ENCODE results near the gene UBE2D3. TPM values are rescaled to one million over a fixed set of nuclear protein-coding genes. Genes with fewer than 3 reads are reported as not detected.
"Not testable (repeated sequence)": the region's sequence is repeated elsewhere in the genome, so short reads cannot be mapped to it uniquely, and the experiment has no call there.

The UBE2D3 gene
- total RNA-seq, 1 experiment from 2014 or later = 351 TPM

DNA sequence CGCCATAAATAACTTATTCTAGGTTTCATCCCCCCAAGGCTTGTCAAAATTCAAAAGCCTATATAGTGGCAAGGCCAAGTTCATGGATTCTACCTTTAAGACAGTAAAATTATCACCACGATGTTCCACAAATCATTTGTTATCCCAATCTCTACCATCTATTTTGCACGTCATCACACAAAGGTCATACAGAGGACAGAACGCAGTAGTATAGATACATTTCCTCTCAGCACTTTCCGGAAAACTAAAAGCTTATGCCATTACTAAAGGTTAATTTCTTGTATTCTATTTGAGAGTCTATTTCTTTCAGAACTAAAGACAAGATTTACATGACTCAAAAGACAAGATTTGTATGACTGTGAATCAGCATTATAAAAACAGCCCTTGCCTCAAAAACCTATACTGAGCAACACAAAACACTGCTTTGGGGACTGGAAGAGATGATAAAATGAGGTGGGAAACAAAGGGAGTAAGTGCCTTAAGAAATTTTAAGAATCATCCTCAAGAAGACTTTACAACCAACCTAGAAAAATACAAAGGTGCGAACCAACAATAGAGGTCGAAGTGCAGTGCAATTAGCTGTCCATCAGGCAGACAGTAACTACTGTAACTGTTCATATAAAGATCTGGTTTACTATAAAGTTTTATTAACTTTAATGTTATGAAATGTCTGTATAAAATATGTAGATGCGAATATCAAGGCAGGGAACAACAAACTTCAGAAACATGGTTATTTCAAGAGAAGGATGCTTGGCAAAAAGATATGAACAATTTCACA lies 7.6 kb downstream of the UBE2D3 start:
- peak overlapping the region; percentile 11 for H3K27ac Mint-ChIP-seq
- peak overlapping the region; percentile 35 for H3K4me3 Mint-ChIP-seq
- CTCF ChIA-PET = no interaction called here
- no peak for TF ChIP-seq ZNF121 (CRISPR knock-in tag; IDR thresholded peaks at IDR 0.05)
- no peak for TF ChIP-seq FOXJ3 (CRISPR knock-in tag; IDR thresholded peaks at IDR 0.05; ENCODE audit: borderline replicate concordance)
- peaks cover 19% of the 10 kb centered on the region for H3K36me3 Mint-ChIP-seq
- DNase-seq (ENCODE audit: low spot score) (no peak), ATAC-seq (no peak)
- H3K4me1 Mint-ChIP-seq = peaks cover 81% of the 10 kb centered on the region
- POLR2A ChIA-PET = interaction anchor here (0.6 to 3.7 kb wide), 3 partner anchors 8 to 34 kb away, joined by 3 to 18 read pairs (median 4); partner anchors contain the start of gene UBE2D3
- no peaks in the 10 kb centered on the region for H3K27me3 Mint-ChIP-seq (ENCODE audit: low read depth)
- no peaks in the 10 kb centered on the region for H3K9me3 Mint-ChIP-seq

DNA sequence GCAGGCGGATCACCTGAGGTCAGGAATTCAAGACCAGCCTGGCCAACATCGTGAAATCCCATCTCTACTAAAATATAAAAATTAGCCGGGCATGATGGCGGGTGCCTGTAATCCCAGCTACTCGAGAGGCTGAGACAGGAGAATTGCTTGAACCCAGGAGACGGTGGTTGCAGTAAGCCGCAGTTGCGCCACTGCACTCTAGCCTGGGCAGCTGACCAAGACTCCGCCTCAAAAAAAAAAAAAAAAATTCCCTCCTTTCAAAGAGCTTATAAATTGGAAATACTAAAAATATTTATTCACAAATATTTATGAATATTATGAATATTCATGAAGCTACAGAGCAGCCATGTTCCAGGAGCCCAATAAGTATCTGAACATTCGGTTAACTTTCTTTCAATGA lies 8.3 kb downstream of the UBE2D3 start:
- ChIA-PET POLR2A (interaction anchor here (0.6 to 3.7 kb wide), 3 partner anchors 9 to 33 kb away, joined by 3 to 18 read pairs (median 4); partner anchors contain the start of gene UBE2D3), CTCF (interaction anchor here (1.2 kb wide), 1 partner anchor 9 kb away, joined by 4 read pairs; no protein-coding TSS in a partner anchor)
- Mint-ChIP-seq H3K27ac (peak overlapping the region; percentile 83; the same call in 1 of the 2 replicates), H3K4me3 (peak overlapping the region; percentile 38; the same call in 1 of the 2 replicates), H3K36me3 (peaks cover 19% of the 10 kb centered on the region), H3K4me1 (peaks cover 81% of the 10 kb centered on the region)
- DNase-seq (ENCODE audit: low spot score); H3K9me3 Mint-ChIP-seq; ATAC-seq; H3K27me3 Mint-ChIP-seq (ENCODE audit: low read depth): not testable (repeated sequence)

GRCh38 chr4:102817613-102818268 lies 9.6 kb downstream of the UBE2D3 start:
- H3K36me3 Mint-ChIP-seq = peaks cover 7% of the 10 kb centered on the region
- TF ChIP-seq SMAD3 (CRISPR knock-in tag; IDR thresholded peaks at IDR 0.05; ENCODE audit: borderline replicate concordance) (no peak), NR1H2 (CRISPR knock-in tag; IDR thresholded peaks at IDR 0.05) (no peak), RORB (CRISPR knock-in tag; IDR thresholded peaks at IDR 0.05) (no peak), ARID4B (CRISPR knock-in tag; IDR thresholded peaks at IDR 0.05; ENCODE audit: borderline replicate concordance) (no peak), KAT7 (CRISPR knock-in tag; IDR thresholded peaks at IDR 0.05; ENCODE audit: borderline replicate concordance) (no peak), HMGA2 (CRISPR knock-in tag; IDR thresholded peaks at IDR 0.05) (no peak), ZNF532 (CRISPR knock-in tag; IDR thresholded peaks at IDR 0.05; ENCODE audit: borderline replicate concordance) (no peak), STAT6 (CRISPR knock-in tag; conservative IDR thresholded peaks at IDR 0.05; ENCODE audit: low read depth) (no peak), ZNF423 (CRISPR knock-in tag; IDR thresholded peaks at IDR 0.05) (no peak), ZNF416 (CRISPR knock-in tag; IDR thresholded peaks at IDR 0.05) (no peak)
- TF ChIP-seq, protein P1, sequence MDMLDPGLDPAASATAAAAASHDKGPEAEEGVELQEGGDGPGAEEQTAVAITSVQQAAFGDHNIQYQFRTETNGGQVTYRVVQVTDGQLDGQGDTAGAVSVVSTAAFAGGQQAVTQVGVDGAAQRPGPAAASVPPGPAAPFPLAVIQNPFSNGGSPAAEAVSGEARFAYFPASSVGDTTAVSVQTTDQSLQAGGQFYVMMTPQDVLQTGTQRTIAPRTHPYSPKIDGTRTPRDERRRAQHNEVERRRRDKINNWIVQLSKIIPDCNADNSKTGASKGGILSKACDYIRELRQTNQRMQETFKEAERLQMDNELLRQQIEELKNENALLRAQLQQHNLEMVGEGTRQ (CRISPR knock-in tag; IDR thresholded peaks at IDR 0.05) = no peak
- ChIA-PET POLR2A (interaction anchor here (0.8 to 3.7 kb wide), 2 partner anchors 10 to 57 kb away, joined by 3 to 18 read pairs; partner anchors contain the start of genes MANBA and UBE2D3), CTCF (interaction anchor here (1.1 to 1.2 kb wide), 2 partner anchors 10 to 274 kb away, joined by 3 to 4 read pairs; no protein-coding TSS in a partner anchor)
- no peaks in the 10 kb centered on the region for H3K27me3 Mint-ChIP-seq (ENCODE audit: low read depth)
- H3K4me1 Mint-ChIP-seq = peaks cover 78% of the 10 kb centered on the region
- H3K4me3 Mint-ChIP-seq = no peak overlapping the region
- ATAC-seq = no peak
- DNase-seq (ENCODE audit: low spot score) = no peak
- peak overlapping the region; percentile 81 for H3K27ac Mint-ChIP-seq
- H3K9me3 Mint-ChIP-seq = no peaks in the 10 kb centered on the region
